GM18951 (cell line): ENCODE results near the gene TMEM91.
"Not testable (repeated sequence)": the region's sequence is repeated elsewhere in the genome, so short reads cannot be mapped to it uniquely, and the experiment has no call there.

Experiments used
- POLR2A ChIP-seq: IDR thresholded peaks from 4 replicates; pipeline ENCODE4 v1.6.1; 2011; ENCODE audit warnings: mild to moderate bottlenecking; ENCODE audit not compliant: insufficient read length, insufficient read depth; ENCODE audit errors: extremely low read depth
- in situ Hi-C: fragments of 300-500 bp; cut with MboI; formaldehyde crosslinking; loops from one replicate; pipeline ENCODE4 v1.12.0; 2022; ENCODE audit warnings: low sequenced_read_pairs, mixed read lengths, inconsistent platforms; ENCODE audit not compliant: unreplicated experiment

TMEM91 gene

DNA sequence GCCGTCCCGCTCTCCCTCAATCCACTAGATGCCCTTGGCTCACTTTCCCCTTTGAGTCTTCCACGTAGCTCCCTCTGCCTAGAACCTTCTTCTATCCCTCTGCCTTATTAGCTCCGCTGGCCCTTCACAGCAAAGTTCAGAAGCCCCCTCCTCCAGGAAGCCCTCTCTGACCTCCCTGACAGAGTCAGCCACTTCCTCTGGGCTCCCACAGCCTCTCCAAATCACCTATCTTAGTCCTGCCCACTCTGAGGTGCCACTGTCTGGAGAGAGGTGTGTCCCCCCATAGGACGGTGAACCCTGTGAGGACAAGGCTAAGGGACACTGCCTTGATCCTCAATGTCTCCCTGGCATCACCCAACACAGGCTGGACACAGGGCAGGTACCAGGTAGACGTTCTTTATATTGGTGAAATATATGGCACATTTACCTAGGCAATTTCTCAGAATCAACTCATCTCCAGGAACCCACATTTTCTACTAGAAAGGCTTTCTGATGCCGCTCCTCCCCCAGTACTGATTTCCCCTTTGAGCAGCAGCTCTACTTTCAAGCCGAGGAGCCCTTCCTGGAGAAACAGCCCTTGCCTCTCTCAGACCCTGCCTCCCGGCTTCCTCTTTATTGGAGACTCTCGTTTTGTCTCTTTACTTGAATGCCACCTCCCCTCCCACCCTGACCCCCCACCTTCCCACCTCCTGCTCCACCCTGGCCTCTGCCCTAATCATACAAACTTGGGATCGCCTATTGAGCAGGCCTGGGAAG is 19.2 kb upstream of the TMEM91 start:
- in situ Hi-C loops = no loop called here
- TF ChIP-seq POLR2A = no peak

DNA sequence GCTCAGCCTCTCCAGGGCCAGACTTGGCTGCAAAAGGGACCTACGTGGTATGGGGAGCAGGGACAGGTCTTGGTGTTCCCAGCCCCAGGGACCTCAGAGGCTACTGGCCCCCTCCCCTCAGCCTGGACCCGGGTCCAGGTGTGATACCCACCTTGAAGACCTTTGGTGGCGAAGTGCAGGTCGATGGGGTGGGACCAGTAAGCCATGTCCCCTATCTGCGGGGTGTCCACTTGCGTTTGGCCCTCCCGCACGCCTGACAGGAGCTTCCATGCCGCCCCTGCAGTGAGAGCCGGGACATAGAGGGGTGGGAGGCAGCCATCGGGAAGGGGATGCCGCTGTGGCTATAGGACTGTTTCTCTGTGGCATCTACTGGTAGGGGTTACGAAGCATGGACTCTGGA is 18.6 kb upstream of the TMEM91 start:
- TF ChIP-seq POLR2A = no peak
- in situ Hi-C loops = no loop called here

DNA sequence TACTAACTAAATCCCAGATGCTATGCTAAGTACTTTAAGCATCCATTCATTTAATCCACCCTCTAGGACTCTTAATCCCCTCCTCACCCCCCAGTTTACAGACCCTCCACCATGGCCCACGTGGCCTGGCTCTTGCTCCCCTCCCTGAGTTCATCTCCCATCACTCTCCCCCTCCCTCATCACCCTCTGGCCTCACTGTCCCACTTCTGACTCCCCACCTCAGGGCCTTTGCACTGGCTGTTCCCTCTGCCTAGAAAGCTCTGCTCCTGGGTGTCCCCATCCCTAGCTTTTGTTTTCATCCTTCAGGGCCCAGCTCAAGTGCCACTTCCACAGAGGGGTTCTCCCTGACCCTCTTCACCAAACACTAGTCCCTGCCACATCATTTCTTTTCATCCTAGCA is 16.6 kb upstream of the TMEM91 start:
- no peak for TF ChIP-seq POLR2A
- in situ Hi-C loops = no loop called here

DNA sequence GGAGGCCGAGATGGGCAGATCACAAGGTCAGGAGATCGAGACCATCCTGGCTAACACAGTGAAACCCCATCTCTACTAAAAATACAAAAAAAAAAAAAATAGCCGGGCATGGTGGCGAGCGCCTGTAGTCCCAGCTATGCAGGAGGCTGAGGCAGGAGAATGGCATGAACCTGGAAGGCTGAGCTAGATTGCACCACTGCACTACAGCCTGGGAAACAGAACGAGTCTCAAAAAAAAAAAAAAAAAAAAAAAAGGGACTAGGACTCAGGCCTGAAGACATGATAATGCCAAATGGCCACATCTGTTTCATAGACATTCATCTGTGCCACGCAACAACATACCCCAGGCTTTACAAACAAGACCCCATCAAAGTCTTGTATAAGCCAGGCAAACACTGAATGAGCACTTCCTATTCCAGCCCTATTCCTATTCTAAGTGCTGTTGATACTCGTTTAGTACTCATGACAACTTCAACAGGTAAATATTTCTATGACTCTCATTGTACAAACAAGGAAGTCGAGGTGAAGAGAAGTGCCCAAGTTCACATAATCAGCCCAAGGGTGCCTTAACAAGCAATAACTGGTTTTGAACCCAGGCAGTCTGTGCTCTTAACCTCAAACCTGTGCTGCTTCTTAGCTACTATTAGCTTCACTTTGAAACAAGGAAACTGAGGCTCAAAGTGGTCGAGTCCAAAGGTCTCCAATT is 14.0 kb upstream of the TMEM91 start:
- no peak for TF ChIP-seq POLR2A
- in situ Hi-C loops = no loop called here

DNA sequence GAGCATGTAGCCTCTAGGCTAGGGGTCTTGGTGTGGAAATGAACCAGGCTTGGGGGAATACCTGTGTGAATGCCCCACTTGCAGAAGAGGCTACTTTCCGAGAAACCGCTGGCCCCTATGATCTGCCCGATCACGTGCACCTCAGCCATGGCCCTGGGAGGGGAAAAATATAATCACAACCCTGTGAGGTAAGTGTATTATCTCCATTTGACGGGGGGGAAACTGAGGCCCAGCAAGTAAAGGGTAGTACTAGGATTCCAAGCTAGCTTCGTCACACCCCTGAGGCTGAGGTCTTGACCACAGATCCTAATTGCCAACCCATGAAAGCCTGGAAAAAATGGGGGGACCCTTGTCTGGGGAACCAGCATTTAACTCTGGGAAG is 13.0 kb upstream of the TMEM91 start:
- TF ChIP-seq POLR2A = no peak
- in situ Hi-C loops = no loop called here

DNA sequence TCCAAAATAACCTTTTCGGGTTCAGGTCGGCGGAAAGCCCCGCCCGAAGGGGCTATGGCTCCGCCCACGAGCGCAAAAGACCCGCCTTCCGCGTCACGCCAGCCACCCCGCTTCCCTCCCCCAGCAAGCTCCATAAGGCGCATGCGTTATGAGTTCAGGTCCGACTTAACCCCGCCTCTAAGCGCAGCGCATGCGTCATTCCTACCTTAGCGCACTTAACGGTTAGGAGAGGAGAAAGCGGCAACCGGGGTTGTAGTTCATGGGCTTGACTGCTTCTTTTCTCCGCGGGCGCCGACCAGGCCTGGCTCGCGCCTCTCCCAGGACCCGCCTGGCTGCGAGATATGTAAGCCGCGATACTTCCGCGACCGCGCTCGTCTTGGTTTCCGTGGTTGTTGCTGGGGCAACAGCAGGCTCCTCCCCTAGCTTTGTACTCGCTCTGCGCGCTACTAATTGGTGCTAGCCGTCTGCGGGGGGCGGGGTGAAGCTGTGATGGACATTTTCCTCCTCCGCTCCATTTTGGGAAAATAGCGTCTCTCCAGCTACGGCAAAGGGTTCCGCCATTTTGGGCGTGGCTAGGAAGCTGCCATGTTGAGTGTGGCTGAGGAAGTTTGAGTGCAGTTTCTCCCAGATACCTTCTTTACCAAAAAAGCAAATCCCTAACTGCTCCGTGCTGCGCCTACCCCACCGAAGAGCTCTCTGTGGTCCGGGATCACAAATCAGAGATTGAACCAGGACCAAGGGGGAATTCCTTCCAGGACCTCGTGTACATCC is 12.4 kb upstream of the TMEM91 start, which contains the start of gene B9D2:
TSS of gene B9D2 (minus strand) at position 397 of the 771 bp plus-strand sequence. CDS start 630 bp downstream, outside the sequence.
- TF ChIP-seq POLR2A = peak; percentile 84
- in situ Hi-C loops = no loop called here

DNA sequence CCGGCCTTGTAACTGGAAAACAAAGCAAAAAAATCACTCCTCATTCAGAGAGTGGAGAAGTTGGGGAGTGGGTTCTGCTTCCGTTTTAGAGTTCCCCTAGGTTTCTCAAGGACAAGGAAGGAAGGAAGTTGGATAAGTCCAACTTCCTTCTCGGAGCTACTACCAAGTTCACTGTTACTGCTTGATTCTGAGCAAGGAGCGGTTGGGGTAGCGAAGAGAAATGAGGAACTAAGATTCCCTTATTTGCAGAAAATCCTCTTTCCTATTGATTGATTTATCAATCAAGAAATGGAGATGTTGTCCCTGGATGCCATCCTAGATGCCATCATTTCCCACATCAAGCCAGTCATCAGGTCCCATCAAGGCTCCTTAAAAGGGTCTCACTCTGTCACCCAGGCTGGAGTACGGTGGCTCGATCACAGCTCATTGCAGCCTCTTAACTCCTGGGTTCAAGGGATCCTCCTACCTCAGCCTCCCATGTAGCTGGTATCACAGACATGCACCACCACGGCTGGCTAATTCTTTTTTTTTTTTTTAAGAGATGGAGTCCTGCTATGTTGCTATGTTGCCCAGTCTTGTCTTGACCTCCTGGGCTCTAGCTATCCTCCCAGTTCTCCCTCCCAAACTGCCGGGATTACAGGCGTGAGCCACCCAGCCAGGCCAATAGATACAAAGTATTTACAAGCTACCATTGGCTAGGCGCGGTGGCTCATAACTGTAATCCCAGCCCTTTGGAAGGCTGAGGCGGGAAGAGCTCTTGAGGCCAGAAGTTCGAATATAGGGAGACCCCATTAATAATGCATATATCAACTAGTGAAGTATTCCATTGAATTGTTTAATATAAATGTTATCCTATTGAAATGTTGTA is 11.6 kb upstream of the TMEM91 start:
- in situ Hi-C loops = no loop called here
- no peak for TF ChIP-seq POLR2A

DNA sequence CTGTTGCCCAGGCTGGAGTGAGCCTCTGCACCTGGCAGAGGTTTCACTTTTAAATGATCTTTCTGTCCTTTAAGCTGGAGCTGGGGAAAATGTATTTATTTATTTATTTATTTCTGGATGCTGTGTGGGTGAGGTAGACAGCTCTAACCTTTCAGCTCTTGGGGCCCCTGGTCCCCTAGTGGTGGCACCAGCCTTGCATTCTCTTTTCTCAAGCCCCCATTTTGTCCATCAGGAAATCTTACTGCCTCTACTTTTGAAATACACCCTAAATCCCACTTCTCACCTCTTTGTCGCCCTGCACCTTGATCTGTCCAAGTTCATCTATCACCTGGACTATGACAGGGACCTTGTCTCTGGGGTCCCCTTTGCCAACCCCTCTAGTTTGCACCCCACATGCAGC is 10.2 kb upstream of the TMEM91 start:
- no peak for TF ChIP-seq POLR2A
- in situ Hi-C loops = no loop called here

DNA sequence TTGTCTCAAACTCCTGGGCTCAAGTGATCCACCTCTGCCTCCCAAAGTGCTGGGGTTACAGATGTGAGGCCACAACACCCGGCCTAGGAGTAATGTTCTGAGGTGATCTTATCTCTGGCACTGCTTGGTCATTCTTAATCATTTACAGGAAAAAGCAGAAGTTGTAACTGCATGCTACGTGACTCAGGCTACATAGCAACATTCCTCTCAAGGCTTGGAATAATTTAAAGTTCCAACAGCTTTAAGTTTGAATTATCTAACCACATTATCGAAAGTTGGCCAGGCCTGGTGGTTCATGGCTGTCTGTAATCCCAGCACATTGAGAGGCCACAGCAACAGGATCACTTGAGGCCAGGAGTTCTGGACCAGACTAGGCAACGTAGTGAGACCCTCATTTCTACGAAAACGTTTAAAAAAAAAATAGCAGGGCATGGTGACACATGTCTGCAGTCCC is 8.5 kb upstream of the TMEM91 start:
- TF ChIP-seq POLR2A = peak; percentile 28
- in situ Hi-C loops = no loop called here

DNA sequence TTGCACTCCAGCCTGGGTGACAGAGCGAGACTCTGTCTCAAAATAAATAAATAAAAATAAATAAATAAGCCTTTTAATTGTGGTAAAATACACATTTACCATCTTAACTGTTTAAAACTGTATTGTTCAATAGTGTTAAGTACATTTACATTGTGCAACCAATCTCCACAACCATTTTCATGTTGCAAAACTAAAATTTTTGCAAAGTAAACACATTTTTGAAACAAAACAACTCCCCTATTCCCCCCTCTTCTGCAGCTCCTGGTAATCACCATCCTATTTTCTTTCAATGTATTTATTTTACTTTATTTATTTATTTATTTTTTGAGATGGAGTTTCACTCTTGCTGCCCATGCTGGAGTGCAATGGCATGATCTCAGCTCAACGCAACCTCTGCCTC is 6.6 kb upstream of the TMEM91 start:
- no peak for TF ChIP-seq POLR2A
- in situ Hi-C loops = no loop called here

DNA sequence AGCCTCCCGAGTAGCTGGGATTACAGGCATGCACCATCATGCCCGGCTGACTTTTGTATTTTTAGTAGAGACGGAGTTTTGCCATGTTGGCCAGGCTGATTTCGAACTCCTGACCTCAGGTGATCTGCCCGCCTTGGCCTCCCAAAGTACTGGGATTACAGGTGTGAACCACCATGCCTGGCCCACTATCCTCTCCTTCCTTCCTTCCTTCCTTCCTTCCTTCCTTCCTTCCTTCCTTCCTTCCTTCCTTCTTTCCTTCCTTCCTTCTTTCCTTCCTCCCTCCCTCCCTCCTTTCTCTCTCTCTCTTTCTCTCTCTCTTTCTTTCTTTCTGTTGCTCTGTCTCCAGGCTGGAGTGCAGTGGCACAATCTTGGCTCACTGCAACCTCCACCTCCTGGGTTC is 5.2 kb upstream of the TMEM91 start:
- in situ Hi-C loops = not testable (repeated sequence)

DNA sequence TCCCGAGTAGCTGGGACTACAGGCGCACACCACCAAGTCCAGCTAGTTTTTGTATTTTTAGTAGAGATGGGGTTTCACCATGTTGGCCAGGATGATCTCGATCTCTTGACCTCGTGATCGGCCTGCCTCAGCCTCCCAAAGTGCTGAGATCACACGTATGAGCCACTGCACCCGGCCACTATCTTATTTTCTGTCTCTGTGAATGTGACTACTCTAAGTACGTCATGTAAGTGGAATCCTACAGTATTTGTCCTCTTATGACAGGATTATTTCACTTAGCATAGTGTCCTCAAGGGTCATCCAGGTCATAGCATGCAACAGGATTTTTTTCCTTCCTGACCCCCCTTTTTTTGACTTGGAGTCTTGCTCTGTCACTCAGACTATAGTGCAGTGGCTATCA is 4.8 kb upstream of the TMEM91 start:
- in situ Hi-C loops = no loop called here
- no peak for TF ChIP-seq POLR2A

DNA sequence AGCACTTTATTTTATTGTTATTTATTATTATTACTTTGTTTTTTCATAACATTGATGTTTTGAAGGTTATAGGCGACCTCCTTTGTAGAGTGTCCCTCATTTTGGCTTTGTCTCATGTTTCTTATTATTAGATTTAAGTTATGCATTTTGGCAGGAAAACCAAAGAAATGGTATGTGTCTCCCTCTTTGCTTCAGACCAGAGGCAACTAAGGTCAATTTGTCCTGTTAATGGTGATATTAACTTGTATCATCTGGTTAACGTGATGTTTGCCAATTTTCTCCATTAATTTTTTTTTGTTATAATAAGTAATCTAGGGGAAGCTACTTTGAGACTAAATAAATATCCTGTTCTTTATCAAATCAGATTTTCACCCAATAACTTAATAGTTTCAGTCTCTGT is 3.8 kb upstream of the TMEM91 start:
- in situ Hi-C loops = no loop called here
- no peak for TF ChIP-seq POLR2A

DNA sequence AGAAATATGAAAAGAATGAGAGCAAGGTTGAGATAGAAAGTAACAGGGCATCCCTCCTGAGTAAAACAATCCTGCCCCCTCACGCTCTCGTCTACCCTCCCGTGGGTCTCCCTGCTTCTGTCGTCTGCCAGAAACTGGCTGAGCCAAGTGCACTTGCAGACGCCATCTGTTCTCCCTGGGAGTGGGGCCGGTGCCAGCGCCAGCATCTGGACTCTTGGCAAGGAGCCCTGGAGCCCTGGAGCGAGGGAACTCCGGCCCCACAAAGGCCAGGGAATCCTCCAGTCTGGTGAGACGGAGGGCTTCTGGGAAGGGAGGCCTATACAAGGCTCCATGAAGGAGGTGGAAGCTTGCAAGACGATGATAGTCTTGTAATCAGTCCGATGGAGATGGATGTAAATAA is 2.3 kb upstream of the TMEM91 start:
- TF ChIP-seq POLR2A = no peak
- in situ Hi-C loops = no loop called here
